Type B pancreatic cell (in vitro differentiated cells): ENCODE results near the gene SRA1. TPM values are rescaled to one million over a fixed set of nuclear protein-coding genes. Genes with fewer than 3 reads are reported as not detected.
A peak's percentile ranks its signal among the peaks of the same experiment; 100 is the strongest.

Experiments
- DNase-seq: peaks from one replicate; pipeline ENCODE4 v3.0.0; 2021; ENCODE audit warnings: mixed read lengths; ENCODE audit not compliant: unreplicated experiment; ENCODE audit errors: extremely low spot score
- H3K27ac Mint-ChIP-seq: 2 replicates; pipeline ENCODE4 v1.8.0; 2021; ENCODE audit warnings: mild to moderate bottlenecking, mixed read lengths
- H3K27me3 Mint-ChIP-seq: 2 replicates; pipeline ENCODE4 v1.8.0; 2021; ENCODE audit warnings: mixed read lengths
- H3K36me3 Mint-ChIP-seq: 2 replicates; pipeline ENCODE4 v1.8.0; 2021; ENCODE audit warnings: mixed read lengths
- H3K4me1 Mint-ChIP-seq: one replicate; pipeline ENCODE4 v1.8.0; 2021; ENCODE audit warnings: mixed read lengths; ENCODE audit not compliant: unreplicated experiment
- H3K4me3 Mint-ChIP-seq: 2 replicates; pipeline ENCODE4 v1.8.0; 2021; ENCODE audit warnings: mild to moderate bottlenecking, mixed read lengths
- H3K9me3 Mint-ChIP-seq: 2 replicates; pipeline ENCODE4 v1.8.0; 2021; ENCODE audit warnings: mixed read lengths
- total RNA-seq: library from RNA; stranded (reverse); gene quantifications from 2 replicates; pipeline ENCODE4 v1.2.1, GENCODE V29; 2021; ENCODE audit warnings: low replicate concordance
- TF ChIP-seq, protein P1 (sequence below): fragments of 200-600 bp; sonication (generic); conservative IDR thresholded peaks from 2 replicates; pipeline ENCODE4 v1.5.0; 2021; ENCODE audit warnings: antibody characterized with exemption, mild to moderate bottlenecking

Gene SRA1
- total RNA-seq, 1 donor from 2014 or later: 36.3 TPM

DNA sequence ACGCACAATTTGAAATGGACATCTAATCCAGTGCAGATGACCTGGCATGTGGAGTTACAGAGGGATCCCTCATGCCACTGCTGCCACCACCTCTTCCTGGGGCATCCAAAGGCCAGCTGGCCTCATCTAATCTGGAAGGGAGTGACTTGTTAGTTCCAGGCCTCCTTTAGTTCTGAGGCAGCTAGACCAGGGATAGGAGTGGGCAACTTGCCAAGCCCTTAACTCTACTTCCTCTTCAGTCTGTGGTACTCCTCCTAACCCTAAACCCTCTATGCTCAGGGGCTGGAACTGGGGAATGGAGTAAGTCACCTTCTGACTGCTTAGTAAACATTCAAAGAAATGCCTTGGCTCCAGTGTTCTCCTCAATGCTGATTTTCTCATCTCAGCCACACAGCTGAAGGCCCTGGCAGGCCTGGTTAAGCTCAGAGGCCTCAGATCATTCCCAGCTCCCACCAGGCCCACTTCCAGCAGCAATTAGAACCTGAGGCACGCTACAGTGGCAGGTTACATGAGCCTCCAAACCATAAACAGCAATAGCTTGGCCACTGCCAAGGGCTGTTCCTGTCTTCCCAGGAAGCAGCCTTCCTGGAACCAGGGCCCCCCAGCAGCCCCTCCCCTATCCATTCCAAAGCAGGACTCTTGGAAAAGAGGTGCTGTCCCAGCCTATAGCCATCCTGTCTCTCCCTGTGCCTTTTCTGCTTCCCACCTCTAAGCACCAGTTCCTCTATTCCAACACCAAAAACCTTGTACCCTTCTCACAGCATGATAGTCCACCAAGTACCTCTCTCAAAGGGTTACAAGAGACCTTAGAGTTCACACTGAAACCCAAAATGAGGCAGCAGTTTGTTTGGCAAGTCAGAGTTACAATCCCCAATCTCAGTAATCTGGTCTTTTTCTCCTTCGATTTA, 7.8 kb downstream of the SRA1 start:
- Mint-ChIP-seq H3K9me3 (no peaks in the 10 kb centered on the region), H3K4me1 (peaks cover 20% of the 10 kb centered on the region), H3K4me3 (peak overlapping the region; percentile 75), H3K36me3 (peaks cover 11% of the 10 kb centered on the region), H3K27ac (peak overlapping the region; percentile 86), H3K27me3 (no peaks in the 10 kb centered on the region)
- DNase-seq: no peak
- TF ChIP-seq, protein P1, sequence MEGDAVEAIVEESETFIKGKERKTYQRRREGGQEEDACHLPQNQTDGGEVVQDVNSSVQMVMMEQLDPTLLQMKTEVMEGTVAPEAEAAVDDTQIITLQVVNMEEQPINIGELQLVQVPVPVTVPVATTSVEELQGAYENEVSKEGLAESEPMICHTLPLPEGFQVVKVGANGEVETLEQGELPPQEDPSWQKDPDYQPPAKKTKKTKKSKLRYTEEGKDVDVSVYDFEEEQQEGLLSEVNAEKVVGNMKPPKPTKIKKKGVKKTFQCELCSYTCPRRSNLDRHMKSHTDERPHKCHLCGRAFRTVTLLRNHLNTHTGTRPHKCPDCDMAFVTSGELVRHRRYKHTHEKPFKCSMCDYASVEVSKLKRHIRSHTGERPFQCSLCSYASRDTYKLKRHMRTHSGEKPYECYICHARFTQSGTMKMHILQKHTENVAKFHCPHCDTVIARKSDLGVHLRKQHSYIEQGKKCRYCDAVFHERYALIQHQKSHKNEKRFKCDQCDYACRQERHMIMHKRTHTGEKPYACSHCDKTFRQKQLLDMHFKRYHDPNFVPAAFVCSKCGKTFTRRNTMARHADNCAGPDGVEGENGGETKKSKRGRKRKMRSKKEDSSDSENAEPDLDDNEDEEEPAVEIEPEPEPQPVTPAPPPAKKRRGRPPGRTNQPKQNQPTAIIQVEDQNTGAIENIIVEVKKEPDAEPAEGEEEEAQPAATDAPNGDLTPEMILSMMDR: no peak

DNA sequence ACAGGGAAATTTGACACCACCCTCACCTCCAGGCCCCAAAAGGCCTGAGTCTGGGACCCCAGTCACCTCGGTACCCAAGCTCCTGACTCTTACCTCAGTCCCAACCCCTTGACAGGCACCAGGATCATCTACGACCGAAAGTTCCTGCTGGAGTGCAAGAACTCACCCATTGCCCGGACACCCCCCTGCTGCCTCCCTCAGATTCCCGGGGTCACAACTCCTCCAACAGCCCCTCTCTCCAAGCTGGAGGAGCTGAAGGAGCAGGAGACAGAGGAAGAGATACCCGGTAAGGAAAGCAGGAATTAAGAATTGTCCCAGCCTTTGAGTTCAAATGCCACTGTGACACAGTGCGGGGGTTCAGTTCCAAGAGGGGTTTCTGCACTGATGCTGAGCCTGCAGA, 8.5 kb downstream of the SRA1 start:
- Mint-ChIP-seq H3K36me3 (peaks cover 14% of the 10 kb centered on the region), H3K27me3 (no peaks in the 10 kb centered on the region)
- TF ChIP-seq, protein P1: no peak

DNA sequence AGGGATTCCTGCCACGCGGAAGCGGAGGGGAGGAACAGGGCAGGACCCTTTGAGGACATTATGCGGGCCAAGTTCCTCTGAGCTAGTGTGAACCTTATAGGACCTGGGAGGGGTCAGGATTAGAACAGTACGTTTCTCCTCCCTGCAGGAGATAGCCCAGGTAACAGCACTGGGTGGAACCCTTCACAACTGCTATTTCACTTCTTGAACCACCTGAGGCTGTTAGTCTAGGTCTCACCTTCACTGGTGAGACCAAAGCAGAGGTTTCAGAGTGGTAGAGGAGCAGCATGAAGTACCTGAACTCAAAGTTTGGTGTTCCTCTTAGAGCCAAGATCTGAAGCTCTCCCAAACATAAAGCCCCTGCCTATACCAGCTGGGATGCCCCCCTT, 9.0 kb downstream of the SRA1 start:
- no peak for DNase-seq
- no peaks in the 10 kb centered on the region for H3K9me3 Mint-ChIP-seq
- TF ChIP-seq, protein P1: no peak
- no peaks in the 10 kb centered on the region for H3K27me3 Mint-ChIP-seq
- peak overlapping the region; percentile 86 for H3K27ac Mint-ChIP-seq
- H3K36me3 Mint-ChIP-seq: peaks cover 11% of the 10 kb centered on the region
- peak overlapping the region; percentile 84 for H3K4me3 Mint-ChIP-seq
- H3K4me1 Mint-ChIP-seq: peaks cover 13% of the 10 kb centered on the region

More for the DNA sequence above, 8.5 kb downstream of the SRA1 start:
- Mint-ChIP-seq H3K4me3 (peak overlapping the region; percentile 75), H3K9me3 (no peaks in the 10 kb centered on the region), H3K4me1 (peaks cover 17% of the 10 kb centered on the region), H3K27ac (peak overlapping the region; percentile 86)
- no peak for DNase-seq

DNA sequence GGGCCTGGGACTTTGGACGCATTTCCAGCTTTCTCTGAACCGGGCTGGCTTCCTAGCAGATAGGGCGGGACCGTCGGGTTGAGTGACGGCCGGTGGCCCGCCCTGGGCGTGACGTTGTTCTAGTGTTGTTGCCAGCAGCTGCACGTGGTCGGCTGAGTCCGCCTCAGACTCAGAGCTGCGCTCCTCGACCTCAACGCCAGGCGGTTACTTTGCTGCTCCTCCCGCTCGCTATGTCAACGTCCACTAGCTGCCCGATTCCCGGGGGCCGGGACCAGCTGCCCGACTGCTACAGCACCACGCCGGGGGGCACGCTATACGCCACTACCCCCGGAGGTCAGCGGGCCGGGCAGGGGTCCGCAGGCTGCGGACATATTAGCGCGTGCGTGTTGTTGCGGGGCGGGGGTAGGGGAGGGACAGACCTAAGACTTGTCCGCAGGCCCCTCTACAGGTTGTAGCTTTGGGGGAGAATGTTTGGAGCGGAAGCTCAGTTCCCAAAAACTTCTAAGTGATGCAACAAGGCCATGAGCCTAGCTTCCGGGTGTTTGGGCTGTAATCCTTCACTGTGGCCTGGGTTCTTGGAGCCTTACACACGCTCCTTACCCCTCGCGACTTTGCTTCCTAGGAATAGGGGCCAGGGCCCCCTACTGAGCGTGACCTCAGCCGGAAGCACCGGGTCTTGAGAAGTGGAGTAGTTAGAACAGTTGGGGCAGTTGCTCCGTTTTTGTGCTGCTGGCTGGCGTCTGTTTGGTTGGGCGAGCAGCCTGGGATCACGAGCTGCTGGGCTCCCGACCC, 9.6 kb downstream of the SRA1 start, which contains the start of gene EIF4EBP3:
EIF4EBP3 (plus strand) TSS at position 155 of the 792 bp plus-strand sequence; CDS start at position 231, 76 bp downstream.
- H3K36me3 Mint-ChIP-seq: peaks cover 11% of the 10 kb centered on the region
- TF ChIP-seq, protein P1: peak; percentile 81

DNA sequence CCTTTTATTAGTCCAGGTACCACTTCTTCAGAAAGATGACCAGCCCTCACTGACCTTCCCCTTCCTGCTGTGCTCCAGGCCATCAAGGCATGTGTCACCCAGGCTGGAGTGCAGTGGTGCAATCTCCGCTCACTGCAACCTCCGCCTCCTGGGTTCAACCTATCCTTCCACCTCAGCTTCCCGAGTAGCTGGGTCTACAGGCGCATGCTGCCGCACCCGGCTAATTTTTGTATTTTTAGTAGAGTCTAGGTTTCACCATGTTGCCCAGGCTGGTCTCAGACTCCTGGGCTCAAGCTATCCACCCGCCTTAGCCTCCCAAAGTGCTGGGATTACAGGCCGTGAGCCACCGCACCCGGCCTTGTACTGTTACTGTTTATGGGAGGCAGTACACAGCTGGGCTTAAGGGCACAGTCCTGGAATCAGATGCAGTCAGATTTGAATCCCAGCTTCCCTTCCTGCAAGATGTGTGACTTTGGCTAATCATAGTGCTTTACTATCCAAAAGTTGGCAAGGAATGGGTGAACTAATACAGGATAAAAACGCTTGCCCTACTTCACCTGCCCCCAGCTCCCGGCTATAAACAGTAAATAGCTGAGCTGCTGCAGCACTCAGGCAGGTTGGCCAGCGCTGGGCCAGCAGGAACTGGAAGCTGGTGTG, 10.3 kb downstream of the SRA1 start:
- peaks cover 11% of the 10 kb centered on the region for H3K36me3 Mint-ChIP-seq
- TF ChIP-seq, protein P1: no peak

More for the DNA sequence above, 9.6 kb downstream of the SRA1 start, which contains the start of gene EIF4EBP3:
- Mint-ChIP-seq H3K9me3 (no peaks in the 10 kb centered on the region), H3K4me3 (peak within 1 kb of the TSS; percentile 84), H3K27me3 (no peaks in the 10 kb centered on the region), H3K4me1 (peaks cover 13% of the 10 kb centered on the region), H3K27ac (peak within 1 kb of the TSS; percentile 86)
- DNase-seq: peak; percentile 94

More for the DNA sequence above, 10.3 kb downstream of the SRA1 start:
- Mint-ChIP-seq H3K4me1 (peaks cover 13% of the 10 kb centered on the region), H3K27ac (peak overlapping the region; percentile 86), H3K27me3 (no peaks in the 10 kb centered on the region), H3K4me3 (peak overlapping the region; percentile 84), H3K9me3 (no peaks in the 10 kb centered on the region)
- DNase-seq: no peak
